T-helper 2 cell treated with Interferon-gamma antibody and Interleukin-4, amounts not matched to agents 5 μg/mL and 100 μg/mL, for 36 hours (primary cell): ENCODE data around the gene OPN1SW.

Source experiments
- DNase-seq: peaks from one replicate; pipeline ENCODE4 v3.0.0; 2021; ENCODE audit warnings: low spot score
- H3K27ac Mint-ChIP-seq: one replicate; pipeline ENCODE4 v1.8.0; 2021; ENCODE audit warnings: mild to moderate bottlenecking, mixed read lengths
- H3K27me3 Mint-ChIP-seq: one replicate; pipeline ENCODE4 v1.8.0; 2021; ENCODE audit warnings: low read depth, mixed read lengths
- H3K36me3 Mint-ChIP-seq: one replicate; pipeline ENCODE4 v1.8.0; 2021; ENCODE audit warnings: low read depth, mixed read lengths
- H3K4me1 Mint-ChIP-seq: one replicate; pipeline ENCODE4 v1.8.0; 2021; ENCODE audit warnings: low read depth, mixed read lengths
- H3K4me3 Mint-ChIP-seq: one replicate; pipeline ENCODE4 v1.8.0; 2022; ENCODE audit warnings: mild to moderate bottlenecking, moderate library complexity, mixed read lengths
- H3K9me3 Mint-ChIP-seq: one replicate; pipeline ENCODE4 v1.8.0; 2021; ENCODE audit warnings: mixed read lengths

Gene OPN1SW

GRCh38 chr7:128775744-128776474, at the start of gene OPN1SW:
Gene OPN1SW (minus strand): TSS chr7:128775794. CDS start chr7:128775781, 13 bp downstream.
- peaks cover 14% of the 10 kb centered on the region for H3K9me3 Mint-ChIP-seq
- no peak within 1 kb of the TSS for H3K27ac Mint-ChIP-seq
- DNase-seq = no peak
- peaks cover 25% of the 10 kb centered on the region for H3K36me3 Mint-ChIP-seq
- H3K4me1 Mint-ChIP-seq = peaks cover 2% of the 10 kb centered on the region
- H3K27me3 Mint-ChIP-seq = peaks cover 4% of the 10 kb centered on the region
- no peak within 1 kb of the TSS for H3K4me3 Mint-ChIP-seq

- H3K9me3 Mint-ChIP-seq = no peaks in the 10 kb centered on the region
- H3K36me3 Mint-ChIP-seq = no peaks in the 10 kb centered on the region
- H3K4me3 Mint-ChIP-seq = no peak overlapping the region
- H3K27ac Mint-ChIP-seq = no peak overlapping the region
- peaks cover 3% of the 10 kb centered on the region for H3K4me1 Mint-ChIP-seq
- peaks cover 8% of the 10 kb centered on the region for H3K27me3 Mint-ChIP-seq
- no peak for DNase-seq
Measured at GRCh38 chr7:128821724-128822123, 46.1 kb upstream of the OPN1SW start.

- peaks cover 5% of the 10 kb centered on the region for H3K27me3 Mint-ChIP-seq
- H3K4me3 Mint-ChIP-seq = no peak overlapping the region
- DNase-seq = no peak
- H3K36me3 Mint-ChIP-seq = no peaks in the 10 kb centered on the region
- peaks cover 3% of the 10 kb centered on the region for H3K4me1 Mint-ChIP-seq
- no peaks in the 10 kb centered on the region for H3K9me3 Mint-ChIP-seq
- no peak overlapping the region for H3K27ac Mint-ChIP-seq
Measured at GRCh38 chr7:128818694-128819093, 43.1 kb upstream of the OPN1SW start.

GRCh38 chr7:128815289-128815942, 39.8 kb upstream of the OPN1SW start:
- peaks cover 3% of the 10 kb centered on the region for H3K4me1 Mint-ChIP-seq
- H3K27ac Mint-ChIP-seq = no peak overlapping the region
- H3K27me3 Mint-ChIP-seq = peaks cover 2% of the 10 kb centered on the region
- H3K4me3 Mint-ChIP-seq = no peak overlapping the region
- DNase-seq = no peak
- no peaks in the 10 kb centered on the region for H3K36me3 Mint-ChIP-seq
- H3K9me3 Mint-ChIP-seq = no peaks in the 10 kb centered on the region

GRCh38 chr7:128814499-128814898, 38.9 kb upstream of the OPN1SW start:
- no peak for DNase-seq
- Mint-ChIP-seq H3K27me3 (peaks cover 2% of the 10 kb centered on the region), H3K36me3 (no peaks in the 10 kb centered on the region), H3K4me3 (no peak overlapping the region), H3K9me3 (no peaks in the 10 kb centered on the region), H3K27ac (no peak overlapping the region), H3K4me1 (no peaks in the 10 kb centered on the region)

GRCh38 chr7:128812514-128813168, 37.0 kb upstream of the OPN1SW start:
- Mint-ChIP-seq H3K9me3 (no peaks in the 10 kb centered on the region), H3K4me1 (no peaks in the 10 kb centered on the region), H3K27me3 (no peaks in the 10 kb centered on the region), H3K27ac (no peak overlapping the region), H3K36me3 (no peaks in the 10 kb centered on the region), H3K4me3 (no peak overlapping the region)
- DNase-seq = no peak

GRCh38 chr7:128811631-128812430, 36.2 kb upstream of the OPN1SW start:
- DNase-seq = no peak
- Mint-ChIP-seq H3K27ac (no peak overlapping the region), H3K27me3 (no peaks in the 10 kb centered on the region), H3K9me3 (no peaks in the 10 kb centered on the region), H3K4me1 (no peaks in the 10 kb centered on the region), H3K4me3 (no peak overlapping the region), H3K36me3 (no peaks in the 10 kb centered on the region)

GRCh38 chr7:128810997-128811396, 35.4 kb upstream of the OPN1SW start:
- Mint-ChIP-seq H3K36me3 (no peaks in the 10 kb centered on the region), H3K27me3 (no peaks in the 10 kb centered on the region), H3K4me3 (no peak overlapping the region), H3K9me3 (no peaks in the 10 kb centered on the region), H3K4me1 (no peaks in the 10 kb centered on the region), H3K27ac (no peak overlapping the region)
- DNase-seq = no peak

- Mint-ChIP-seq H3K4me1 (no peaks in the 10 kb centered on the region), H3K36me3 (no peaks in the 10 kb centered on the region), H3K27ac (no peak overlapping the region), H3K27me3 (no peaks in the 10 kb centered on the region), H3K9me3 (no peaks in the 10 kb centered on the region), H3K4me3 (no peak overlapping the region)
- no peak for DNase-seq
Measured at GRCh38 chr7:128810473-128810872, 34.9 kb upstream of the OPN1SW start.

GRCh38 chr7:128809363-128809762, 33.8 kb upstream of the OPN1SW start:
- no peak overlapping the region for H3K27ac Mint-ChIP-seq
- no peaks in the 10 kb centered on the region for H3K27me3 Mint-ChIP-seq
- no peak overlapping the region for H3K4me3 Mint-ChIP-seq
- no peaks in the 10 kb centered on the region for H3K4me1 Mint-ChIP-seq
- H3K9me3 Mint-ChIP-seq = no peaks in the 10 kb centered on the region
- no peak for DNase-seq
- H3K36me3 Mint-ChIP-seq = no peaks in the 10 kb centered on the region

GRCh38 chr7:128807191-128807590, 31.6 kb upstream of the OPN1SW start:
- Mint-ChIP-seq H3K4me1 (no peaks in the 10 kb centered on the region), H3K9me3 (no peaks in the 10 kb centered on the region), H3K4me3 (no peak overlapping the region), H3K27ac (no peak overlapping the region), H3K27me3 (no peaks in the 10 kb centered on the region), H3K36me3 (no peaks in the 10 kb centered on the region)
- DNase-seq = no peak

- no peaks in the 10 kb centered on the region for H3K27me3 Mint-ChIP-seq
- H3K36me3 Mint-ChIP-seq = no peaks in the 10 kb centered on the region
- no peak overlapping the region for H3K4me3 Mint-ChIP-seq
Measured at GRCh38 chr7:128805225-128805624, 29.6 kb upstream of the OPN1SW start.

GRCh38 chr7:128804484-128804883, 28.9 kb upstream of the OPN1SW start:
- Mint-ChIP-seq H3K27ac (no peak overlapping the region), H3K4me3 (no peak overlapping the region), H3K9me3 (no peaks in the 10 kb centered on the region), H3K4me1 (no peaks in the 10 kb centered on the region), H3K36me3 (no peaks in the 10 kb centered on the region), H3K27me3 (no peaks in the 10 kb centered on the region)
- no peak for DNase-seq

More at GRCh38 chr7:128805225-128805624, 29.6 kb upstream of the OPN1SW start:
- Mint-ChIP-seq H3K27ac (no peak overlapping the region), H3K4me1 (no peaks in the 10 kb centered on the region), H3K9me3 (no peaks in the 10 kb centered on the region)
- no peak for DNase-seq
